Neural progenitor cell (in vitro differentiated cells): ENCODE results near the gene MYO9B.

Experiments
- EZH2 ChIP-seq: fragments of 200-600 bp; sonication (generic); IDR thresholded peaks from 2 replicates; pipeline ENCODE4 v1.6.1; 2017; ENCODE audit warnings: antibody characterized with exemption, mild to moderate bottlenecking, moderate library complexity
- EZH2phosphoT487 ChIP-seq: fragments of 200-600 bp; sonication (generic); IDR thresholded peaks from 2 replicates; pipeline ENCODE4 v1.6.1; 2017; ENCODE audit warnings: antibody characterized with exemption
- TF ChIP-seq, protein P1 (sequence below): fragments of 200-600 bp; sonication (generic); IDR thresholded peaks from 2 replicates; pipeline ENCODE4 v1.5.1; 2017; ENCODE audit warnings: antibody characterized with exemption, mild to moderate bottlenecking

DNA sequence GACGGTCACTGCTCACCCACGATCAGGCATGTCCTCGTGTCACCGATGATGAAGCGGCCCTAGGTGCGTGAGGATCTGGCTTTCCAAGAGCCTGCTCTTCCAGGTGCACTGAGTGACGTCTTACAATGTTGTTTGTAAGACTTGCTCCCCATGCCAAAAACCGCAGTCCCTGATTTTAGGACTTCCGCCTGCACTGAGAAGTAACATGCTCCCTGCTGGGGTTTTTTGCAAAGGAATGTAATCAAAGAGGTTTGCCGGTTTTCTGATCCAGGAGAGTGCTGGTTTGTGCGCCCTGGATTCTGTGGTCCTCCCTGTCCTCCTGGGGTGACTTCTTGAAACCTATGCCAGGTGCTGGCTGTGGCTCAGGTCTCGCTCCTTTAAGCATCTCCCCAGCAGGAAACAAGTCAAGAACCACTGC lies 38.8 kb downstream of the MYO9B start:
- TF ChIP-seq, protein P1, sequence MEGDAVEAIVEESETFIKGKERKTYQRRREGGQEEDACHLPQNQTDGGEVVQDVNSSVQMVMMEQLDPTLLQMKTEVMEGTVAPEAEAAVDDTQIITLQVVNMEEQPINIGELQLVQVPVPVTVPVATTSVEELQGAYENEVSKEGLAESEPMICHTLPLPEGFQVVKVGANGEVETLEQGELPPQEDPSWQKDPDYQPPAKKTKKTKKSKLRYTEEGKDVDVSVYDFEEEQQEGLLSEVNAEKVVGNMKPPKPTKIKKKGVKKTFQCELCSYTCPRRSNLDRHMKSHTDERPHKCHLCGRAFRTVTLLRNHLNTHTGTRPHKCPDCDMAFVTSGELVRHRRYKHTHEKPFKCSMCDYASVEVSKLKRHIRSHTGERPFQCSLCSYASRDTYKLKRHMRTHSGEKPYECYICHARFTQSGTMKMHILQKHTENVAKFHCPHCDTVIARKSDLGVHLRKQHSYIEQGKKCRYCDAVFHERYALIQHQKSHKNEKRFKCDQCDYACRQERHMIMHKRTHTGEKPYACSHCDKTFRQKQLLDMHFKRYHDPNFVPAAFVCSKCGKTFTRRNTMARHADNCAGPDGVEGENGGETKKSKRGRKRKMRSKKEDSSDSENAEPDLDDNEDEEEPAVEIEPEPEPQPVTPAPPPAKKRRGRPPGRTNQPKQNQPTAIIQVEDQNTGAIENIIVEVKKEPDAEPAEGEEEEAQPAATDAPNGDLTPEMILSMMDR, result no peak
- TF ChIP-seq EZH2, result no peak
- TF ChIP-seq EZH2phosphoT487, result no peak
